ENCODE results near the gene USP19. TPM values are rescaled to one million over a fixed set of nuclear protein-coding genes. Genes with fewer than 3 reads are reported as not detected.
A peak's percentile ranks its signal among the peaks of the same experiment; 100 is the strongest.

Gene USP19
- total and polyA plus RNA-seq, 12 donors = 26.1 to 744 (median 79.8) TPM

DNA sequence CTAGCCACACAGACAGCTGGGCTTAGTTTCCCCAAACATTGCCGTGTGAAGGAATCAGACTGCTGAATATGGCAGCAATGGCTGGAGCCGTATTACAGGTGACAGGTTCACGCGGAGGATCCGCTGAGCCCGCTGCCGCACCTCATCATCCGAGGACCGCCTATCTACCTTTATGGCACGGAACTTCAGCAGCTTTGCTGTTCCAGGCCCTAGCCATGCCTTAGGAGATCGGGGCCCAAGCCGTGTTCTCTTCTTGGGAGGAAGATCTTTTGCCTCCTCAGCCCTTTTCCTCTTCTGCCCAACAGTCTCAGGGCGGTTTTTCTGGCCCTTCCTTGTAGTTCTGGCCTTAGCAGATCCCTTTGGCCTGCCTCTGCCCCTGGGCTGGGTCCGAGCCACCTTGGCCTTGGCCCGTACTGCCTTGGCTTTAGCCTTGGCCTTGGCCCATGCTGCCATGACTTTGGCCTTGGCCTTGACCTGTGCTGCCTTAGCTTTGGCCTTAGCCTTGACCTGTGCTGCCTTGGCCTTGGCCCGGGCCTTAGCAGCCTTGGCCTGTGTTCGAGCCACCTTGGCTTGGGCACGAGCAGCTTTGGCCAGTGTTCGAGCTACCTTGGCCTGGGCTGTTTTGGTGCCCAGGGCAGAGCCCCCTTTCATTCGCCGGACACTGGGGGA is 42.3 kb upstream of the USP19 start:
- peaks cover 20 to 33% of the 10 kb centered on the region in 2 donors for H3K4me1 ChIP-seq (replicated peaks in 1 of 2)
- H3K36me3 ChIP-seq (replicated peaks in 1 of 2) = peaks cover 0 to 15% of the 10 kb centered on the region in 2 donors
- WGBS, 4 donors = 77 to 92% (median 82%) methylated on average over 15 to 21 of the region's 21 CpGs
- H3K9me3 ChIP-seq (replicated peaks in 1 of 3) = no peaks in the 10 kb centered on the region
- TF ChIP-seq POLR2A (IDR thresholded peaks at IDR 0.05) = no peak
- TF ChIP-seq, protein P1, sequence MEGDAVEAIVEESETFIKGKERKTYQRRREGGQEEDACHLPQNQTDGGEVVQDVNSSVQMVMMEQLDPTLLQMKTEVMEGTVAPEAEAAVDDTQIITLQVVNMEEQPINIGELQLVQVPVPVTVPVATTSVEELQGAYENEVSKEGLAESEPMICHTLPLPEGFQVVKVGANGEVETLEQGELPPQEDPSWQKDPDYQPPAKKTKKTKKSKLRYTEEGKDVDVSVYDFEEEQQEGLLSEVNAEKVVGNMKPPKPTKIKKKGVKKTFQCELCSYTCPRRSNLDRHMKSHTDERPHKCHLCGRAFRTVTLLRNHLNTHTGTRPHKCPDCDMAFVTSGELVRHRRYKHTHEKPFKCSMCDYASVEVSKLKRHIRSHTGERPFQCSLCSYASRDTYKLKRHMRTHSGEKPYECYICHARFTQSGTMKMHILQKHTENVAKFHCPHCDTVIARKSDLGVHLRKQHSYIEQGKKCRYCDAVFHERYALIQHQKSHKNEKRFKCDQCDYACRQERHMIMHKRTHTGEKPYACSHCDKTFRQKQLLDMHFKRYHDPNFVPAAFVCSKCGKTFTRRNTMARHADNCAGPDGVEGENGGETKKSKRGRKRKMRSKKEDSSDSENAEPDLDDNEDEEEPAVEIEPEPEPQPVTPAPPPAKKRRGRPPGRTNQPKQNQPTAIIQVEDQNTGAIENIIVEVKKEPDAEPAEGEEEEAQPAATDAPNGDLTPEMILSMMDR (IDR thresholded peaks at IDR 0.05) = no peak
- no peak for DNase-seq
- H3K27ac ChIP-seq = no peak overlapping the region
- no peaks in the 10 kb centered on the region for H3K27me3 ChIP-seq
- intact Hi-C loops (cut with DNase I) = no loop called here
- no peak overlapping the region for H3K4me3 ChIP-seq

- intact Hi-C loops (cut with DNase I) = no loop called here
- no peak overlapping the region for H3K27ac ChIP-seq
- no peak overlapping the region for H3K4me3 ChIP-seq
- H3K4me1 ChIP-seq (replicated peaks in 1 of 2) = peaks cover 20 to 33% of the 10 kb centered on the region in 2 donors
- no peaks in the 10 kb centered on the region for H3K9me3 ChIP-seq (replicated peaks in 1 of 3)
- TF ChIP-seq POLR2A (IDR thresholded peaks at IDR 0.05) = no peak
- TF ChIP-seq, protein P1 (IDR thresholded peaks at IDR 0.05) = no peak
- H3K36me3 ChIP-seq (replicated peaks in 1 of 2) = peaks cover 0 to 15% of the 10 kb centered on the region in 2 donors
- H3K27me3 ChIP-seq = no peaks in the 10 kb centered on the region
- no peak for DNase-seq
- 57 to 91% (median 75%) methylated on average over 3 of the region's 3 CpGs for WGBS, 4 donors
Observed at GRCh38 chr3:49161808-49162530, 41.3 kb upstream of the USP19 start.

DNA sequence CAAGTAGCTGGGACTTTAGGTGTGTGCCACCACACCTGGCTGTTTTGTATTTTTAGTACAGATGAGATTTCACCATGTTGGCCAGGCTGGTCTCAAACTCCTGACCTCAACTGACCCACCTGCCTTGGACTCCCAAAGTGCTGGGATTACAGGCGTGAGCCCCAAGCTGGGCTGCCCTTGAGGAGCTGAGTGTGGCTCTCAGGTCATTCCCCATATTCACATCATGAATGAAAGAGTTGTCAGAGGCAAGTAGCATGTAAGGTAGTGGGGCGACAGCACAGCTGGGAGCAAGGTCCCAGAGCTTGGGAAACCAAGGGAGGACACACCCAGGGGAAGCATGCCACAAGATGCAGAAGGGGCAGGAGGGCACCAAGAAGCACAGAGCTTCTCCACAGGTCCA is 40.6 kb upstream of the USP19 start:
- no peak for DNase-seq
- Histone ChIP-seq H3K27ac (no peak overlapping the region), H3K9me3 (replicated peaks in 1 of 3) (no peaks in the 10 kb centered on the region), H3K27me3 (no peaks in the 10 kb centered on the region), H3K36me3 (replicated peaks in 1 of 2) (peaks cover 0 to 15% of the 10 kb centered on the region in 2 donors), H3K4me3 (no peak overlapping the region), H3K4me1 (replicated peaks in 1 of 2) (peaks cover 15 to 27% of the 10 kb centered on the region in 2 donors)
- WGBS, 4 donors = 91 to 100% (median 94%) methylated on average over 2 of the region's 2 CpGs
- intact Hi-C loops (cut with DNase I) = no loop called here
- no peak for TF ChIP-seq POLR2A (IDR thresholded peaks at IDR 0.05)
- TF ChIP-seq, protein P1 (IDR thresholded peaks at IDR 0.05) = no peak

- intact Hi-C loops (cut with DNase I) = no loop called here
- WGBS, 4 donors = 45 to 60% (median 54%) methylated on average over 2 of the region's 2 CpGs
Observed at GRCh38 chr3:49158792-49159191, 38.2 kb upstream of the USP19 start.

More at GRCh38 chr3:49158792-49159191, 38.2 kb upstream of the USP19 start:
- Histone ChIP-seq H3K36me3 (replicated peaks in 1 of 2) (peaks cover 0 to 11% of the 10 kb centered on the region in 2 donors), H3K4me3 (no peak overlapping the region), H3K27ac (no peak overlapping the region), H3K27me3 (no peaks in the 10 kb centered on the region), H3K9me3 (replicated peaks in 1 of 3) (no peaks in the 10 kb centered on the region), H3K4me1 (replicated peaks in 1 of 2) (peaks cover 4 to 11% of the 10 kb centered on the region in 2 donors)
- DNase-seq = peak in 1 of 7 donors; percentile 22
- TF ChIP-seq, protein P1 (IDR thresholded peaks at IDR 0.05) = no peak
- no peak for TF ChIP-seq POLR2A (IDR thresholded peaks at IDR 0.05)

Measured in adrenal gland (tissue), 12 donors.